Sigmoid colon (tissue), 7 donors: Measurements from ENCODE around the gene ITGA1. TPM values are rescaled to one million over a fixed set of nuclear protein-coding genes. Genes with fewer than 3 reads are reported as not detected.

ENCODE experiments used
- DNase-seq: peaks from one replicate; pipeline ENCODE4 v3.0.0-alpha.2; 2019
- H3K27ac ChIP-seq, 4 donors: fragments of 200-600 bp; sonication (generic); one replicate each; pipeline ENCODE4 v1.5.1; 2016 to 2019; ENCODE audit warnings: mild to moderate bottlenecking in 1 of 4
- H3K27me3 ChIP-seq, 3 donors: fragments of 200-600 bp; sonication (generic); one replicate each; pipeline ENCODE4 v1.5.1; 2019; ENCODE audit warnings: mild to moderate bottlenecking in 1 of 3
- H3K36me3 ChIP-seq, 4 donors: fragments of 200-600 bp; sonication (generic); one replicate each; pipeline ENCODE4 v1.5.1; 2016 to 2019
- H3K4me1 ChIP-seq, 4 donors: fragments of 200-600 bp; sonication (generic); one replicate each; pipeline ENCODE4 v1.5.1; 2017 to 2019
- H3K4me3 ChIP-seq, 4 donors: fragments of 200-600 bp; sonication (generic); one replicate each; pipeline ENCODE4 v1.5.1; 2017 to 2019; ENCODE audit warnings: mild to moderate bottlenecking in 2 of 4, moderate library complexity in 1 of 4
- H3K9me3 ChIP-seq, 4 donors: fragments of 200-600 bp in 3 of 4; sonication (generic) in 3 of 4; one replicate each; pipeline versions ENCODE4 v1.5.1 to v1.6.1; 2013 to 2019
- CTCF ChIP-seq, 4 experiments: fragments of 450-650 bp in 3 of 4; fragments of 200-600 bp in 1 of 4; IDR thresholded peaks; one replicate each; pipeline ENCODE4 v1.5.1; 2016 to 2019; ENCODE audit warnings: antibody characterized with exemption in 4 of 4, mild to moderate bottlenecking in 3 of 4, moderate library complexity in 2 of 4
- EP300 ChIP-seq, 4 donors: sonication (generic); formaldehyde crosslinking; IDR thresholded peaks; one replicate each; pipeline ENCODE4 v1.6.1; 2017; ENCODE audit warnings: antibody characterized with exemption in 4 of 4
- POLR2A ChIP-seq, 2 donors: fragments of 450-650 bp; IDR thresholded peaks; one replicate each; pipeline ENCODE4 v1.6.1; 2016; ENCODE audit warnings: antibody characterized with exemption in 2 of 2, mild to moderate bottlenecking in 2 of 2, moderate library complexity in 2 of 2
- POLR2AphosphoS5 ChIP-seq, 4 donors: sonication (generic); formaldehyde crosslinking; IDR thresholded peaks; one replicate each; pipeline ENCODE4 v1.6.1; 2017; ENCODE audit warnings: antibody characterized with exemption in 4 of 4
- WGBS, 2 donors: extraction: QIAGEN DNeasy Blood & Tissue Kit; methylation state at CpG; one replicate each; pipeline ENCODE4 v1.1.7; 2013; 5-methylcytosine and 5-hydroxymethylcytosine counted together
- intact Hi-C: fragments of 100-400 bp; cut with DNase I; formaldehyde crosslinking; loops from one replicate; pipeline ENCODE4 v1.15.1; 2023
- polyA plus RNA-seq, 3 donors: library from polyadenylated mRNA; stranded (reverse); fragments of 200-250 nt; gene quantifications; one replicate each; pipeline ENCODE4 v1.2.3, GENCODE V29; 2013
- total RNA-seq, 4 donors: library from RNA; depleted of rRNA; stranded (reverse); fragments of >200 nt; gene quantifications; one replicate each; pipeline ENCODE4 v1.1.0, GENCODE V29; 2016
- donor health status: healthy with polysubstance abuse.
- donor health status: Bipolar disorder and iron deficiency.
- donor health status: healthy.

The ITGA1 gene
- total and polyA plus RNA-seq, 7 donors, result 1.8 to 511 (median 162) TPM

- peaks cover 0 to 46% (median 32%) of the 10 kb centered on the region in 4 donors for H3K4me1 ChIP-seq
- H3K27ac ChIP-seq, result peak overlapping the region; percentile 91 to 97 (median 95)
- TF ChIP-seq EP300 (IDR thresholded peaks at IDR 0.05) (no peak), POLR2AphosphoS5 (IDR thresholded peaks at IDR 0.05) (no peak), CTCF (IDR thresholded peaks at IDR 0.05) (no peak), POLR2A (IDR thresholded peaks at IDR 0.05) (no peak)
- H3K36me3 ChIP-seq, result no peaks in the 10 kb centered on the region
- intact Hi-C loops, result loop anchor here (5.0 kb wide), 2 partner anchors 61 to 74 kb away; no protein-coding TSS in a partner anchor
- H3K4me3 ChIP-seq, result peak overlapping the region; percentile 75 to 83 (median 80)
- DNase-seq, result no peak
- H3K9me3 ChIP-seq, result no peaks in the 10 kb centered on the region
- no peaks in the 10 kb centered on the region for H3K27me3 ChIP-seq
- 2 to 16% methylated on average over 7 of the region's 7 CpGs for WGBS, 2 donors
Measured at GRCh38 chr5:52788505-52788821, 747 bp downstream of the ITGA1 start.

- TF ChIP-seq EP300 (IDR thresholded peaks at IDR 0.05) (no peak), POLR2A (IDR thresholded peaks at IDR 0.05) (no peak), POLR2AphosphoS5 (IDR thresholded peaks at IDR 0.05) (no peak), CTCF (IDR thresholded peaks at IDR 0.05) (no peak)
- WGBS, 2 donors, result 7 to 48% methylated on average over 1 of the region's 1 CpG
- Histone ChIP-seq H3K9me3 (no peaks in the 10 kb centered on the region), H3K4me1 (peaks cover 0 to 56% (median 36%) of the 10 kb centered on the region in 4 donors), H3K27ac (peak overlapping the region; percentile 91 to 97 (median 95)), H3K27me3 (no peaks in the 10 kb centered on the region), H3K36me3 (no peaks in the 10 kb centered on the region), H3K4me3 (peak overlapping the region; percentile 75 to 83 (median 80))
- DNase-seq, result no peak
- intact Hi-C loops, result loop anchor here (5.0 kb wide), 2 partner anchors 62 to 73 kb away; no protein-coding TSS in a partner anchor
Measured at GRCh38 chr5:52789378-52789777, 1.7 kb downstream of the ITGA1 start.

- H3K4me1 ChIP-seq, result peaks cover 0 to 60% (median 40%) of the 10 kb centered on the region in 4 donors
Measured at GRCh38 chr5:52789851-52790250, 2.1 kb downstream of the ITGA1 start.

GRCh38 chr5:52791366-52791765, 3.6 kb downstream of the ITGA1 start:
- peaks cover 0 to 74% (median 54%) of the 10 kb centered on the region in 4 donors for H3K4me1 ChIP-seq
- H3K9me3 ChIP-seq, result no peaks in the 10 kb centered on the region
- WGBS, 2 donors, result 88 to 92% methylated on average over 1 of the region's 1 CpG
- DNase-seq, result no peak
- peak overlapping the region; percentile 75 to 83 (median 80) for H3K4me3 ChIP-seq
- TF ChIP-seq EP300 (IDR thresholded peaks at IDR 0.05) (no peak), CTCF (IDR thresholded peaks at IDR 0.05) (no peak)
- H3K27ac ChIP-seq, result peak overlapping the region; percentile 91 to 97 (median 95)
- H3K36me3 ChIP-seq, result no peaks in the 10 kb centered on the region
- intact Hi-C loops, result no loop called here
- no peaks in the 10 kb centered on the region for H3K27me3 ChIP-seq

More at GRCh38 chr5:52789851-52790250, 2.1 kb downstream of the ITGA1 start:
- no peak for DNase-seq
- WGBS, 2 donors, result 72 to 82% methylated on average over 2 of the region's 2 CpGs
- Histone ChIP-seq H3K4me3 (peak overlapping the region; percentile 75 to 83 (median 80)), H3K9me3 (no peaks in the 10 kb centered on the region), H3K27me3 (no peaks in the 10 kb centered on the region), H3K27ac (peak overlapping the region; percentile 91 to 97 (median 95)), H3K36me3 (no peaks in the 10 kb centered on the region)
- intact Hi-C loops, result loop anchor here (5.0 kb wide), 2 partner anchors 63 to 72 kb away; no protein-coding TSS in a partner anchor
- TF ChIP-seq POLR2A (IDR thresholded peaks at IDR 0.05) (no peak), EP300 (IDR thresholded peaks at IDR 0.05) (no peak), POLR2AphosphoS5 (IDR thresholded peaks at IDR 0.05) (no peak), CTCF (IDR thresholded peaks at IDR 0.05) (no peak)

GRCh38 chr5:52794519-52794918, 6.8 kb downstream of the ITGA1 start:
- intact Hi-C loops, result no loop called here
- Histone ChIP-seq H3K36me3 (no peaks in the 10 kb centered on the region), H3K27me3 (no peaks in the 10 kb centered on the region), H3K9me3 (no peaks in the 10 kb centered on the region), H3K4me3 (no peak overlapping the region), H3K4me1 (peaks cover 0 to 97% (median 75%) of the 10 kb centered on the region in 4 donors), H3K27ac (peak overlapping the region; percentile 91 to 97 (median 94))
- TF ChIP-seq POLR2AphosphoS5 (IDR thresholded peaks at IDR 0.05) (no peak), EP300 (IDR thresholded peaks at IDR 0.05) (no peak), POLR2A (IDR thresholded peaks at IDR 0.05) (no peak), CTCF (IDR thresholded peaks at IDR 0.05) (no peak)
- 56 to 79% methylated on average over 1 of the region's 1 CpG for WGBS, 2 donors
- DNase-seq, result no peak
